Esophagus squamous epithelium (tissue), 4 donors: Measurements from ENCODE around the gene ILK.

ENCODE experiments used
- POLR2A ChIP-seq, 4 donors: fragments of 450-650 bp; IDR thresholded peaks; one replicate each; pipeline ENCODE4 v1.6.1; 2017; ENCODE audit warnings: antibody characterized with exemption in 4 of 4, mild to moderate bottlenecking in 4 of 4, moderate library complexity in 3 of 4
- TF ChIP-seq, protein P1 (sequence below), 6 experiments: fragments of 450-650 bp in 4 of 6; fragments of 200-600 bp in 2 of 6; sonication (generic) in 2 of 6; IDR thresholded peaks; one replicate each; pipeline ENCODE4 v1.5.1; 2016 to 2019; ENCODE audit warnings: antibody characterized with exemption in 6 of 6, mild to moderate bottlenecking in 4 of 6, moderate library complexity in 4 of 6

DNA sequence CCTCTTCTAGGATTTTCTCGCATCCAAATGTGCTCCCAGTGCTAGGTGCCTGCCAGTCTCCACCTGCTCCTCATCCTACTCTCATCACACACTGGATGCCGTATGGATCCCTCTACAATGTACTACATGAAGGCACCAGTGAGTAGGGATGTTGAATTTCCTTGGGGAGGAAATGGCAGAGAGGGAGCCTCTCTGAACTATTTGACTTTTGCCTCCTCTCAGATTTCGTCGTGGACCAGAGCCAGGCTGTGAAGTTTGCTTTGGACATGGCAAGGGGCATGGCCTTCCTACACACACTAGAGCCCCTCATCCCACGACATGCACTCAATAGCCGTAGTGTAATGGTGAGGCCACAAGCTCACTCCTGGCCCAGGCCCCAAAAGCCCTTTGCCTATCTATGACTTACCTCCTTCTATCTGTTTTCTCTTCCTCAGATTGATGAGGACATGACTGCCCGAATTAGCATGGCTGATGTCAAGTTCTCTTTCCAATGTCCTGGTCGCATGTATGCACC is 6.0 kb downstream of the ILK start:
- TF ChIP-seq, protein P1, sequence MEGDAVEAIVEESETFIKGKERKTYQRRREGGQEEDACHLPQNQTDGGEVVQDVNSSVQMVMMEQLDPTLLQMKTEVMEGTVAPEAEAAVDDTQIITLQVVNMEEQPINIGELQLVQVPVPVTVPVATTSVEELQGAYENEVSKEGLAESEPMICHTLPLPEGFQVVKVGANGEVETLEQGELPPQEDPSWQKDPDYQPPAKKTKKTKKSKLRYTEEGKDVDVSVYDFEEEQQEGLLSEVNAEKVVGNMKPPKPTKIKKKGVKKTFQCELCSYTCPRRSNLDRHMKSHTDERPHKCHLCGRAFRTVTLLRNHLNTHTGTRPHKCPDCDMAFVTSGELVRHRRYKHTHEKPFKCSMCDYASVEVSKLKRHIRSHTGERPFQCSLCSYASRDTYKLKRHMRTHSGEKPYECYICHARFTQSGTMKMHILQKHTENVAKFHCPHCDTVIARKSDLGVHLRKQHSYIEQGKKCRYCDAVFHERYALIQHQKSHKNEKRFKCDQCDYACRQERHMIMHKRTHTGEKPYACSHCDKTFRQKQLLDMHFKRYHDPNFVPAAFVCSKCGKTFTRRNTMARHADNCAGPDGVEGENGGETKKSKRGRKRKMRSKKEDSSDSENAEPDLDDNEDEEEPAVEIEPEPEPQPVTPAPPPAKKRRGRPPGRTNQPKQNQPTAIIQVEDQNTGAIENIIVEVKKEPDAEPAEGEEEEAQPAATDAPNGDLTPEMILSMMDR (IDR thresholded peaks at IDR 0.05) = no peak
- TF ChIP-seq POLR2A (IDR thresholded peaks at IDR 0.05) = no peak
